Measurements from ENCODE around the gene NUMA1. TPM values are rescaled to one million over a fixed set of nuclear protein-coding genes. Genes with fewer than 3 reads are reported as not detected.
A peak's percentile ranks its signal among the peaks of the same experiment; 100 is the strongest.

The NUMA1 gene
- total RNA-seq, 4 donors from 2014 or later: 163 to 272 (median 202) TPM

DNA sequence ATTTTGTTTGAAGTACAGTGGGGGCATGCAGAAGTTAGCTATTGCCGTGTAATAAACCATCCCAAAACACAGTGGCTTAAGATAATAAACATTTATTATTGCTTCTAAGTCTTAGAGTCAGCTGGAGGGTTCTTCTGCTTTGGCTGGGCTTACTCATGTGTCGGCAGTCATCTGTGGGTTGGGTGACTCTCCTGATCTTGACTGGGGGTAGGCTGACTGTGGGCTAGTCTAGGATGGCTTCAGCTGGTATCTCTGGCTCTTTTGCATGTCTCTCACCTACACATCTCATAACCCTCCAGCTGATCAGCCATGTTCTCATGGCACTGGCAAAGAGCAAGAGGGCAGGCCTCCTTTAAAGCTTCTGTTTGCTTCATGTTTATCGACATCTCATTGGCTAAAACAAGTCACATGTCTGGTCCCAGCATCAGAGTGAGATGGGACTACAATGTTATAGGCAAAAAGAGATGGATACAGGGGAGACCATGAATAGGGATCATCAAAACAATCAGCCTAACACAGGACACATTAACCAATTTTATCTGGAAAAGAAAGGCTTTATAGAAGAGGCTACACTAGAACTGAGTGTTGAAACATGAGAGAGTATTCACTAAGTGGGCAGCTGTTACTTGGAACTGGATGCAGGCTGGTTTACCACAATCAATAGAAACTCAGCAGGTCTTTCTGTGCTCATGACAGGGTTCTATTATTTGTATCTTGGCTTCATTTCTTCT is 5.4 kb upstream of the NUMA1 start:
- Histone ChIP-seq H3K27me3 (no peaks in the 10 kb centered on the region), H3K4me1 (peaks cover 7% of the 10 kb centered on the region in 2 donors), H3K4me3 (no peak overlapping the region), H3K9me3 (no peaks in the 10 kb centered on the region), H3K36me3 (no peaks in the 10 kb centered on the region), H3K27ac (no peak overlapping the region)
- DNase-seq (no peak), ATAC-seq (no peak)
- in situ Hi-C loops (cut with MboI; ENCODE audit: low sequenced_read_pairs in 4 of 4): no loop called here
- intact Hi-C loops (cut with DNase I; ENCODE audit: low total_unique reads): no loop called here
- no peak for TF ChIP-seq POLR2A (IDR thresholded peaks at IDR 0.05)
- TF ChIP-seq, protein P1, sequence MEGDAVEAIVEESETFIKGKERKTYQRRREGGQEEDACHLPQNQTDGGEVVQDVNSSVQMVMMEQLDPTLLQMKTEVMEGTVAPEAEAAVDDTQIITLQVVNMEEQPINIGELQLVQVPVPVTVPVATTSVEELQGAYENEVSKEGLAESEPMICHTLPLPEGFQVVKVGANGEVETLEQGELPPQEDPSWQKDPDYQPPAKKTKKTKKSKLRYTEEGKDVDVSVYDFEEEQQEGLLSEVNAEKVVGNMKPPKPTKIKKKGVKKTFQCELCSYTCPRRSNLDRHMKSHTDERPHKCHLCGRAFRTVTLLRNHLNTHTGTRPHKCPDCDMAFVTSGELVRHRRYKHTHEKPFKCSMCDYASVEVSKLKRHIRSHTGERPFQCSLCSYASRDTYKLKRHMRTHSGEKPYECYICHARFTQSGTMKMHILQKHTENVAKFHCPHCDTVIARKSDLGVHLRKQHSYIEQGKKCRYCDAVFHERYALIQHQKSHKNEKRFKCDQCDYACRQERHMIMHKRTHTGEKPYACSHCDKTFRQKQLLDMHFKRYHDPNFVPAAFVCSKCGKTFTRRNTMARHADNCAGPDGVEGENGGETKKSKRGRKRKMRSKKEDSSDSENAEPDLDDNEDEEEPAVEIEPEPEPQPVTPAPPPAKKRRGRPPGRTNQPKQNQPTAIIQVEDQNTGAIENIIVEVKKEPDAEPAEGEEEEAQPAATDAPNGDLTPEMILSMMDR (IDR thresholded peaks at IDR 0.05 in 4 of 5, conservative IDR thresholded peaks at IDR 0.05 in 1 of 5): no peak

GRCh38 chr11:72084965-72085364 is 4.6 kb upstream of the NUMA1 start:
- Histone ChIP-seq H3K27me3 (no peaks in the 10 kb centered on the region), H3K36me3 (no peaks in the 10 kb centered on the region), H3K4me3 (no peak overlapping the region), H3K9me3 (no peaks in the 10 kb centered on the region), H3K4me1 (peaks cover 7% of the 10 kb centered on the region in 2 donors), H3K27ac (no peak overlapping the region)
- DNase-seq (no peak), ATAC-seq (no peak)
- intact Hi-C loops (cut with DNase I; ENCODE audit: low total_unique reads) (no loop called here), in situ Hi-C loops (cut with MboI; ENCODE audit: low sequenced_read_pairs in 4 of 4) (no loop called here)
- no peak for TF ChIP-seq POLR2A (IDR thresholded peaks at IDR 0.05)
- TF ChIP-seq, protein P1 (IDR thresholded peaks at IDR 0.05 in 4 of 5, conservative IDR thresholded peaks at IDR 0.05 in 1 of 5): no peak

GRCh38 chr11:72084076-72084475 is 3.7 kb upstream of the NUMA1 start:
- TF ChIP-seq POLR2A (IDR thresholded peaks at IDR 0.05): no peak
- Histone ChIP-seq H3K27me3 (no peaks in the 10 kb centered on the region), H3K36me3 (no peaks in the 10 kb centered on the region), H3K9me3 (no peaks in the 10 kb centered on the region), H3K27ac (no peak overlapping the region), H3K4me1 (peaks cover 11 to 14% of the 10 kb centered on the region in 2 donors), H3K4me3 (no peak overlapping the region)
- intact Hi-C loops (cut with DNase I; ENCODE audit: low total_unique reads) (no loop called here), in situ Hi-C loops (cut with MboI; ENCODE audit: low sequenced_read_pairs in 4 of 4) (no loop called here)
- DNase-seq (no peak), ATAC-seq (no peak)

DNA sequence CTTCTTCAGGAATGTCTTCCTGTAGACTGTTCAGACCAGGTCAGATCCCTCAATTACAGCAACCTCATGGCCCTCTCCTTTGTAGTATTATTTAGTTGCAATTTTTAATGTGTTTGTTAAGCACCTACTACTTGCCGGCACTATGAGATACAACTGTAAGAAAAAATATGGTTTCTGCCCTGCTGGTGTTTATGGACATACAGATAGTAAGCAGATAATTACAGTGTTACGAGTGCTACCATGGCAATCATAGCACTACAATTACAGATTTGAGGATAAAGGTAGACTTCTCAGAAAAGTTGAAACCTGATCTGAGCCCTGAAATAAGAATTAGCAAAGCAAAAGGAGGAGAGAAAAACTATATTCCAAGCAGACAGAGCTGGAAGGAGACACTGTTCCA is 3.1 kb upstream of the NUMA1 start:
- intact Hi-C loops (cut with DNase I; ENCODE audit: low total_unique reads): no loop called here
- DNase-seq (no peak), ATAC-seq (no peak)
- no peak overlapping the region for H3K4me3 ChIP-seq
- H3K36me3 ChIP-seq: no peaks in the 10 kb centered on the region
- H3K27ac ChIP-seq: no peak overlapping the region
- no peaks in the 10 kb centered on the region for H3K9me3 ChIP-seq
- H3K27me3 ChIP-seq: no peaks in the 10 kb centered on the region
- in situ Hi-C loops (cut with MboI; ENCODE audit: low sequenced_read_pairs in 4 of 4): no loop called here
- H3K4me1 ChIP-seq: peaks cover 14 to 18% of the 10 kb centered on the region in 2 donors
- TF ChIP-seq POLR2A (IDR thresholded peaks at IDR 0.05): no peak

- ATAC-seq (no peak), DNase-seq (no peak)
- intact Hi-C loops (cut with DNase I; ENCODE audit: low total_unique reads) (no loop called here), in situ Hi-C loops (cut with MboI; ENCODE audit: low sequenced_read_pairs in 4 of 4) (no loop called here)
- Histone ChIP-seq H3K9me3 (no peaks in the 10 kb centered on the region), H3K27ac (peak overlapping the region in 2 of 4 donors; percentile 92 to 95), H3K4me1 (peaks cover 14 to 19% of the 10 kb centered on the region in 2 donors), H3K27me3 (no peaks in the 10 kb centered on the region), H3K36me3 (no peaks in the 10 kb centered on the region), H3K4me3 (no peak overlapping the region)
- TF ChIP-seq, protein P1 (IDR thresholded peaks at IDR 0.05 in 4 of 5, conservative IDR thresholded peaks at IDR 0.05 in 1 of 5): no peak
- TF ChIP-seq POLR2A (IDR thresholded peaks at IDR 0.05): no peak
These were observed 1.6 kb upstream of the NUMA1 start for GRCh38 chr11:72081821-72082453.

Measured in gastrocnemius medialis (tissue), 4 donors.